ENCODE measurements around the gene USP30. TPM values are rescaled to one million over a fixed set of nuclear protein-coding genes. Genes with fewer than 3 reads are reported as not detected.

Gene USP30
- total RNA-seq, 1 experiment from 2014 or later, result 7.8 TPM

DNA sequence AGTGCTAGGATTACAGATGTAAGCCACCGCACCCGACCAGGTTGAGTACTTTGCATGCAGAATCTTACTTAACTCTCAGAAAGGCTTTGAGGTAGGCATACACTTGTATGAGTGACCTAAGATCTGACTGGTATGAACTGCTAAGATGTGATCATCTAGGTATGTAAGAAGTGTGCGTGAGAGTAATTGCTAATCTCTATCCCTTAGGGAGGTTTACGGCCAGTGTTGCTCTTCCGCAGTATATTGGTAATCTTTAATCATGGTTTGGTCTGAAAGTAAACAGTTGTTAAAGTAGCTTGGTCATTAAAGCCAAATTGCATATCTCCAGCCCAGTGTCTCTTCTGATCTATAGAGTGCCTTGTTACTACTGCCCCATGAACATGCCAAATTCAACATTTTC, 52.8 kb downstream of the USP30 start:
- Histone ChIP-seq H2BK120ac (ENCODE audit: low read depth, low read length, poor library complexity, severe bottlenecking) (no peak overlapping the region), H3K14ac (ENCODE audit: insufficient read depth, low read length) (no peak overlapping the region), H3K4ac (ENCODE audit: low read depth, low read length) (no peak overlapping the region), H3T11ph (ENCODE audit: low read length) (no peak overlapping the region), H3K27ac (ENCODE audit: insufficient read length, low read depth, low read length) (no peak overlapping the region), H3K79me1 (ENCODE audit: insufficient read depth, low read depth, low read length, poor library complexity, severe bottlenecking) (no peaks in the 10 kb centered on the region), H2BK15ac (ENCODE audit: low read depth, low read length) (no peak overlapping the region), H3K4me2 (ENCODE audit: insufficient read depth, insufficient read length, low read length) (no peak overlapping the region), H3K23me2 (ENCODE audit: insufficient read length, low read depth, low read length, poor library complexity, severe bottlenecking) (no peaks in the 10 kb centered on the region), H2AFZ (ENCODE audit: low read length) (no peak overlapping the region), H3K79me2 (ENCODE audit: insufficient read depth, low read length) (no peaks in the 10 kb centered on the region), H3K9me3 (ENCODE audit: control insufficient read depth, low read depth, low read length) (no peaks in the 10 kb centered on the region), H4K5ac (ENCODE audit: insufficient read length, low read depth, low read length) (no peak overlapping the region), H2AK5ac (ENCODE audit: insufficient read length, low read length) (no peak overlapping the region), H3K23ac (ENCODE audit: insufficient read length, low read depth, low read length) (no peak overlapping the region), H4K91ac (ENCODE audit: insufficient read length, low read depth, low read length) (no peak overlapping the region), H3K18ac (ENCODE audit: insufficient read length, low read depth, low read length) (no peak overlapping the region), H4K20me1 (ENCODE audit: control insufficient read depth, insufficient read depth, insufficient read length) (no peaks in the 10 kb centered on the region), H3K9ac (ENCODE audit: extremely low read depth, insufficient read length, low read length) (no peak overlapping the region), H2BK20ac (ENCODE audit: low read depth, low read length, poor library complexity, severe bottlenecking) (no peak overlapping the region), H3K27me3 (ENCODE audit: insufficient read depth, low read length) (no peaks in the 10 kb centered on the region), H2BK5ac (ENCODE audit: insufficient read length, low read length) (no peak overlapping the region), H2BK12ac (ENCODE audit: insufficient read length, low read depth, low read length) (no peak overlapping the region), H4K8ac (replicated peaks; ENCODE audit: insufficient read length, low read depth, low read length) (no peak overlapping the region), H3K56ac (ENCODE audit: insufficient read length, low read depth, low read length) (no peak overlapping the region), H3K4me1 (ENCODE audit: insufficient read depth, low read length) (no peaks in the 10 kb centered on the region)
- Mint-ChIP-seq H3K4me3 (no peak overlapping the region), H3K9me3 (no peaks in the 10 kb centered on the region), H3K4me1 (peaks cover 0 to 1% of the 10 kb centered on the region in 2 experiments; a peak in 1 of 4 replicates), H3K36me3 (ENCODE audit: insufficient read depth in 1 of 3, low read depth in 3 of 3) (peaks cover 58 to 89% (median 83%) of the 10 kb centered on the region in 3 experiments; a peak in 6 of 7 replicates), H3K27me3 (ENCODE audit: low read depth) (no peaks in the 10 kb centered on the region), H3K27ac (no peak overlapping the region; a peak in 1 of 7 replicates)
- no peak for DNase-seq
- WGBS (ENCODE audit: extremely low coverage, insufficient read length, low lambda C conversion rate), result no CpG with 5 or more reads among the region's 5 CpGs
- TF ChIP-seq, protein P1, sequence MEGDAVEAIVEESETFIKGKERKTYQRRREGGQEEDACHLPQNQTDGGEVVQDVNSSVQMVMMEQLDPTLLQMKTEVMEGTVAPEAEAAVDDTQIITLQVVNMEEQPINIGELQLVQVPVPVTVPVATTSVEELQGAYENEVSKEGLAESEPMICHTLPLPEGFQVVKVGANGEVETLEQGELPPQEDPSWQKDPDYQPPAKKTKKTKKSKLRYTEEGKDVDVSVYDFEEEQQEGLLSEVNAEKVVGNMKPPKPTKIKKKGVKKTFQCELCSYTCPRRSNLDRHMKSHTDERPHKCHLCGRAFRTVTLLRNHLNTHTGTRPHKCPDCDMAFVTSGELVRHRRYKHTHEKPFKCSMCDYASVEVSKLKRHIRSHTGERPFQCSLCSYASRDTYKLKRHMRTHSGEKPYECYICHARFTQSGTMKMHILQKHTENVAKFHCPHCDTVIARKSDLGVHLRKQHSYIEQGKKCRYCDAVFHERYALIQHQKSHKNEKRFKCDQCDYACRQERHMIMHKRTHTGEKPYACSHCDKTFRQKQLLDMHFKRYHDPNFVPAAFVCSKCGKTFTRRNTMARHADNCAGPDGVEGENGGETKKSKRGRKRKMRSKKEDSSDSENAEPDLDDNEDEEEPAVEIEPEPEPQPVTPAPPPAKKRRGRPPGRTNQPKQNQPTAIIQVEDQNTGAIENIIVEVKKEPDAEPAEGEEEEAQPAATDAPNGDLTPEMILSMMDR (conservative IDR thresholded peaks at IDR 0.05), result no peak
